ENCODE data around the gene MYO18B. TPM values are rescaled to one million over a fixed set of nuclear protein-coding genes. Genes with fewer than 3 reads are reported as not detected.

The MYO18B gene
- total and polyA plus RNA-seq, 2 donors (not counting 1 experiment from before 2014, with no cell fraction given) = 0.15 TPM; not detected in 1

DNA sequence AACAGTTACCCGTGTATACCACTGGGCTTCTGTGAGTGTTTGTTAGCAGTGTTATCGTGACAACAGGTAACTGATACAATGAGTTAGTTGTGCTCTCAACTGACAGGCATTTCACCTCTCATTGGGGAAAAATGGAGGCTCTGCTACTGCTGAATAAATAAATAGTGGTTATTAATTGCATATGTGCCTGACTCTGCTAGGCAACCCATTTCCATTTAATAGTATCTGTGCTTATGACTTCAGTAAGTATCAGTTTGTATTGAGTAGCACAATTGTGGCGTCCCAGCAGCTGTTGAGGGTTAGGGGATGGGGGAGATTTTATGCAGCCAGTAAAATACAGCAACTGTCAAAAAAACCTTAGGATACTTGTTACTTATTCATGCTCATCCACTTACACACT is 303.9 kb downstream of the MYO18B start:
- Histone ChIP-seq H4K20me1 (ENCODE audit: control insufficient read depth, insufficient read depth, low read length, poor library complexity, severe bottlenecking) (no peaks in the 10 kb centered on the region), H3K27ac (ENCODE audit: low read length in 2 of 2) (no peak overlapping the region), H3K4me1 (ENCODE audit: control insufficient read depth in 2 of 2, insufficient read depth in 2 of 2, low read length in 2 of 2) (no peaks in the 10 kb centered on the region), H3K27me3 (replicated peaks in 1 of 4; ENCODE audit: control extremely low read depth in 1 of 4, control insufficient read depth in 3 of 4, insufficient read depth in 4 of 4, low read length in 3 of 4) (peaks cover 0 to 2% (median 0%) of the 10 kb centered on the region in 4 experiments), H2AFZ (ENCODE audit: insufficient read depth, low read depth, low read length, poor library complexity, severe bottlenecking) (no peak overlapping the region), H3K36me3 (replicated peaks in 1 of 2; ENCODE audit: control extremely low read depth in 1 of 2, control insufficient read depth in 1 of 2, extremely low read depth in 1 of 2, insufficient read depth in 2 of 2, low read length in 1 of 2) (no peaks in the 10 kb centered on the region), H3K9me3 (ENCODE audit: control extremely low read depth in 1 of 3, control insufficient read depth in 2 of 3, insufficient read depth in 1 of 3, low read length in 2 of 3) (no peaks in the 10 kb centered on the region), H3K4me2 (replicated peaks; ENCODE audit: low read depth, low read length, poor library complexity, severe bottlenecking) (no peak overlapping the region), H3K4me3 (ENCODE audit: control extremely low read depth in 1 of 5, extremely low read depth in 1 of 5, insufficient read depth in 1 of 5, low read depth in 2 of 5, low read length in 4 of 5) (no peak overlapping the region), H3K9ac (ENCODE audit: low read length) (no peak overlapping the region), H3K79me2 (ENCODE audit: control insufficient read depth, insufficient read depth, low read length) (no peaks in the 10 kb centered on the region)
- intact Hi-C loops (cut with micrococcal nuclease) = no loop called here
- Mint-ChIP-seq H3K4me1 (no peaks in the 10 kb centered on the region), H3K27me3 (peaks cover 26% of the 10 kb centered on the region), H3K4me3 (no peak overlapping the region), H3K9me3 (ENCODE audit: insufficient read depth) (no peaks in the 10 kb centered on the region), H3K27ac (no peak overlapping the region)
- no CpG with 5 or more reads among the region's 3 CpGs for WGBS (ENCODE audit: insufficient coverage)
- DNase-seq = no peak
- no peak for ATAC-seq (ENCODE audit: low read depth)
- ChIA-PET CTCF (no interaction called here), POLR2A (no interaction called here)
- TF ChIP-seq EZH2 (IDR thresholded peaks at IDR 0.05; ENCODE audit: borderline replicate concordance, insufficient read depth, low read depth, low read length, poor library complexity, severe bottlenecking) (no peak), CTCF (IDR thresholded peaks at IDR 0.05) (no peak)

- H3K27me3 ChIP-seq (replicated peaks in 1 of 4; ENCODE audit: control extremely low read depth in 1 of 4, control insufficient read depth in 3 of 4, insufficient read depth in 4 of 4, low read length in 3 of 4) = peaks cover 0 to 2% (median 0%) of the 10 kb centered on the region in 4 experiments
- ChIA-PET POLR2A (no interaction called here), CTCF (no interaction called here)
- no peak overlapping the region for H2AFZ ChIP-seq (ENCODE audit: insufficient read depth, low read depth, low read length, poor library complexity, severe bottlenecking)
- intact Hi-C loops (cut with micrococcal nuclease) = no loop called here
- H3K27me3 Mint-ChIP-seq = peaks cover 34% of the 10 kb centered on the region
- no peak overlapping the region for H3K9ac ChIP-seq (ENCODE audit: low read length)
- no CpG with 5 or more reads among the region's 2 CpGs for WGBS (ENCODE audit: insufficient coverage)
- no peaks in the 10 kb centered on the region for H3K4me1 Mint-ChIP-seq
- no peak overlapping the region for H3K4me3 Mint-ChIP-seq
- no peaks in the 10 kb centered on the region for H3K79me2 ChIP-seq (ENCODE audit: control insufficient read depth, insufficient read depth, low read length)
- no peaks in the 10 kb centered on the region for H3K9me3 Mint-ChIP-seq (ENCODE audit: insufficient read depth)
- H3K27ac Mint-ChIP-seq = no peak overlapping the region
- no peaks in the 10 kb centered on the region for H3K9me3 ChIP-seq (ENCODE audit: control extremely low read depth in 1 of 3, control insufficient read depth in 2 of 3, insufficient read depth in 1 of 3, low read length in 2 of 3)
- H3K27ac ChIP-seq (ENCODE audit: low read length in 2 of 2) = no peak overlapping the region
- ATAC-seq (ENCODE audit: low read depth) (no peak), DNase-seq (no peak)
- H3K4me1 ChIP-seq (ENCODE audit: control insufficient read depth in 2 of 2, insufficient read depth in 2 of 2, low read length in 2 of 2) = no peaks in the 10 kb centered on the region
- no peaks in the 10 kb centered on the region for H3K36me3 ChIP-seq (replicated peaks in 1 of 2; ENCODE audit: control extremely low read depth in 1 of 2, control insufficient read depth in 1 of 2, extremely low read depth in 1 of 2, insufficient read depth in 2 of 2, low read length in 1 of 2)
- no peak overlapping the region for H3K4me2 ChIP-seq (replicated peaks; ENCODE audit: low read depth, low read length, poor library complexity, severe bottlenecking)
- H3K4me3 ChIP-seq (ENCODE audit: control extremely low read depth in 1 of 5, extremely low read depth in 1 of 5, insufficient read depth in 1 of 5, low read depth in 2 of 5, low read length in 4 of 5) = no peak overlapping the region
- no peak for TF ChIP-seq EZH2 (IDR thresholded peaks at IDR 0.05; ENCODE audit: borderline replicate concordance, insufficient read depth, low read depth, low read length, poor library complexity, severe bottlenecking)
- TF ChIP-seq CTCF (IDR thresholded peaks at IDR 0.05) = no peak
- no peaks in the 10 kb centered on the region for H4K20me1 ChIP-seq (ENCODE audit: control insufficient read depth, insufficient read depth, low read length, poor library complexity, severe bottlenecking)
These were observed 305.5 kb downstream of the MYO18B start for GRCh38 chr22:26047516-26047915.
